ENCODE results near the gene TBX20.
"Not testable (repeated sequence)": the region's sequence is repeated elsewhere in the genome, so short reads cannot be mapped to it uniquely, and the experiment has no call there.

DNA sequence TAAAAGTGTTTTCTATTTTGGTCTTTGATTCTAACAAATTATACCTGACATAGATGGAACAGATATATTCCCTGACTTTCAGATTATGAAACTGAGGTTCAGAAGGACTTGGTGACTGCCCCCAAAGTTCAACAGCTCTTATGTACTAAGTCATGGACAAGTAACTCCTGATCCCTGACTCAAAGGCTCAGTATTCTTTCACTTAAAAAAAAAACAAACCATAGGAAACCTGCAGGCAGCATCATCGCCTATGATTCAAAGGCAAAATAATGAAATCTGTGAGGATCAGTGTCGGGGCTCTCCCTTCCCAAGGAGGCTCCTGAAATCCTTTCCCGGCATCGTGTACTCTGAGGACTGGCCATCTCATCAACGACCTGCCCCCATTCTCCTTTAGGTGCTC lies 49.9 kb downstream of the TBX20 start:
- TF ChIP-seq, protein P1, sequence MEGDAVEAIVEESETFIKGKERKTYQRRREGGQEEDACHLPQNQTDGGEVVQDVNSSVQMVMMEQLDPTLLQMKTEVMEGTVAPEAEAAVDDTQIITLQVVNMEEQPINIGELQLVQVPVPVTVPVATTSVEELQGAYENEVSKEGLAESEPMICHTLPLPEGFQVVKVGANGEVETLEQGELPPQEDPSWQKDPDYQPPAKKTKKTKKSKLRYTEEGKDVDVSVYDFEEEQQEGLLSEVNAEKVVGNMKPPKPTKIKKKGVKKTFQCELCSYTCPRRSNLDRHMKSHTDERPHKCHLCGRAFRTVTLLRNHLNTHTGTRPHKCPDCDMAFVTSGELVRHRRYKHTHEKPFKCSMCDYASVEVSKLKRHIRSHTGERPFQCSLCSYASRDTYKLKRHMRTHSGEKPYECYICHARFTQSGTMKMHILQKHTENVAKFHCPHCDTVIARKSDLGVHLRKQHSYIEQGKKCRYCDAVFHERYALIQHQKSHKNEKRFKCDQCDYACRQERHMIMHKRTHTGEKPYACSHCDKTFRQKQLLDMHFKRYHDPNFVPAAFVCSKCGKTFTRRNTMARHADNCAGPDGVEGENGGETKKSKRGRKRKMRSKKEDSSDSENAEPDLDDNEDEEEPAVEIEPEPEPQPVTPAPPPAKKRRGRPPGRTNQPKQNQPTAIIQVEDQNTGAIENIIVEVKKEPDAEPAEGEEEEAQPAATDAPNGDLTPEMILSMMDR (IDR thresholded peaks at IDR 0.05; ENCODE audit: insufficient read depth, low read depth, low read length): not testable (repeated sequence)
- not testable (repeated sequence) for TF ChIP-seq EZH2 (IDR thresholded peaks at IDR 0.05; ENCODE audit: insufficient read depth, low read length)

Data from astrocyte (in vitro differentiated cells and primary cell).